ENCODE results near the gene HAVCR2.

DNA sequence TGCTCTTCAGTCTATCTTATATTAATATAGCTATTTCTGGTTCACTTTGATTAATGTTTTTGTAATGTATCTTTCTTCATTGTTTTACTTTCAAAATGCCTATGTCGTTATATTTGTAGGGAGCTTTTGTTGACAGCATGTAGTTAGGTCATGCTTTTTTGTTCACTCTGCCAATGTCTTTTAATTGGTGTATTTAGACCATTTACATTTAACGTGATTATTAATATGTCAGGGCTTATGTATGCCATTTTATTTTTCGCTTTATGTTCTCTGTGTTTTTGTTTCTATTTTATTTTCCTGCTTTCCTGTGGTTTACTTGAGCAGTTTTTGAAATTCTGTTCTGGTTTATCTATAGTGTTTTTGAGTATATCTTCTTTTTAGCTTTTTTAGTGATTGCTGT, 46.5 kb upstream of the HAVCR2 start:
- TF ChIP-seq, protein P1, sequence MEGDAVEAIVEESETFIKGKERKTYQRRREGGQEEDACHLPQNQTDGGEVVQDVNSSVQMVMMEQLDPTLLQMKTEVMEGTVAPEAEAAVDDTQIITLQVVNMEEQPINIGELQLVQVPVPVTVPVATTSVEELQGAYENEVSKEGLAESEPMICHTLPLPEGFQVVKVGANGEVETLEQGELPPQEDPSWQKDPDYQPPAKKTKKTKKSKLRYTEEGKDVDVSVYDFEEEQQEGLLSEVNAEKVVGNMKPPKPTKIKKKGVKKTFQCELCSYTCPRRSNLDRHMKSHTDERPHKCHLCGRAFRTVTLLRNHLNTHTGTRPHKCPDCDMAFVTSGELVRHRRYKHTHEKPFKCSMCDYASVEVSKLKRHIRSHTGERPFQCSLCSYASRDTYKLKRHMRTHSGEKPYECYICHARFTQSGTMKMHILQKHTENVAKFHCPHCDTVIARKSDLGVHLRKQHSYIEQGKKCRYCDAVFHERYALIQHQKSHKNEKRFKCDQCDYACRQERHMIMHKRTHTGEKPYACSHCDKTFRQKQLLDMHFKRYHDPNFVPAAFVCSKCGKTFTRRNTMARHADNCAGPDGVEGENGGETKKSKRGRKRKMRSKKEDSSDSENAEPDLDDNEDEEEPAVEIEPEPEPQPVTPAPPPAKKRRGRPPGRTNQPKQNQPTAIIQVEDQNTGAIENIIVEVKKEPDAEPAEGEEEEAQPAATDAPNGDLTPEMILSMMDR (IDR thresholded peaks at IDR 0.05; ENCODE audit: low read depth, low read length, missing input control) = no peak
- TF ChIP-seq ZBTB33 (IDR thresholded peaks at IDR 0.05) (no peak), MAX (IDR thresholded peaks at IDR 0.05) (no peak), SP1 (IDR thresholded peaks at IDR 0.05) (no peak), RAD21 (IDR thresholded peaks at IDR 0.05) (no peak), FOXA1 (IDR thresholded peaks at IDR 0.05) (no peak), YY1 (IDR thresholded peaks at IDR 0.05) (no peak), TAF1 (conservative IDR thresholded peaks at IDR 0.05) (no peak), EGR1 (IDR thresholded peaks at IDR 0.05; ENCODE audit: low read depth in 2 of 2) (no peak), JUND (IDR thresholded peaks at IDR 0.05) (no peak), HNF4A (conservative IDR thresholded peaks at IDR 0.05) (no peak), RXRA (IDR thresholded peaks at IDR 0.05) (no peak), GABPA (IDR thresholded peaks at IDR 0.05 in 1 of 2, conservative IDR thresholded peaks at IDR 0.05 in 1 of 2) (no peak)
- TF ChIP-seq, protein P2, sequence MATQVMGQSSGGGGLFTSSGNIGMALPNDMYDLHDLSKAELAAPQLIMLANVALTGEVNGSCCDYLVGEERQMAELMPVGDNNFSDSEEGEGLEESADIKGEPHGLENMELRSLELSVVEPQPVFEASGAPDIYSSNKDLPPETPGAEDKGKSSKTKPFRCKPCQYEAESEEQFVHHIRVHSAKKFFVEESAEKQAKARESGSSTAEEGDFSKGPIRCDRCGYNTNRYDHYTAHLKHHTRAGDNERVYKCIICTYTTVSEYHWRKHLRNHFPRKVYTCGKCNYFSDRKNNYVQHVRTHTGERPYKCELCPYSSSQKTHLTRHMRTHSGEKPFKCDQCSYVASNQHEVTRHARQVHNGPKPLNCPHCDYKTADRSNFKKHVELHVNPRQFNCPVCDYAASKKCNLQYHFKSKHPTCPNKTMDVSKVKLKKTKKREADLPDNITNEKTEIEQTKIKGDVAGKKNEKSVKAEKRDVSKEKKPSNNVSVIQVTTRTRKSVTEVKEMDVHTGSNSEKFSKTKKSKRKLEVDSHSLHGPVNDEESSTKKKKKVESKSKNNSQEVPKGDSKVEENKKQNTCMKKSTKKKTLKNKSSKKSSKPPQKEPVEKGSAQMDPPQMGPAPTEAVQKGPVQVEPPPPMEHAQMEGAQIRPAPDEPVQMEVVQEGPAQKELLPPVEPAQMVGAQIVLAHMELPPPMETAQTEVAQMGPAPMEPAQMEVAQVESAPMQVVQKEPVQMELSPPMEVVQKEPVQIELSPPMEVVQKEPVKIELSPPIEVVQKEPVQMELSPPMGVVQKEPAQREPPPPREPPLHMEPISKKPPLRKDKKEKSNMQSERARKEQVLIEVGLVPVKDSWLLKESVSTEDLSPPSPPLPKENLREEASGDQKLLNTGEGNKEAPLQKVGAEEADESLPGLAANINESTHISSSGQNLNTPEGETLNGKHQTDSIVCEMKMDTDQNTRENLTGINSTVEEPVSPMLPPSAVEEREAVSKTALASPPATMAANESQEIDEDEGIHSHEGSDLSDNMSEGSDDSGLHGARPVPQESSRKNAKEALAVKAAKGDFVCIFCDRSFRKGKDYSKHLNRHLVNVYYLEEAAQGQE (IDR thresholded peaks at IDR 0.05) = no peak
